GM12875 (cell line): ENCODE data around the gene C9orf78.
"Not testable (repeated sequence)": the region's sequence is repeated elsewhere in the genome, so short reads cannot be mapped to it uniquely, and the experiment has no call there.

Experiments used
- H3K4me3 ChIP-seq: one replicate; pipeline ENCODE4 v1.5.1; 2011; ENCODE audit warnings: low read depth, low read length, control low read depth
- TF ChIP-seq, protein P1 (sequence below): IDR thresholded peaks from 2 replicates; pipeline ENCODE4 v1.5.1; 2011; ENCODE audit warnings: low read depth, mild to moderate bottlenecking, control low read depth, inconsistent platforms, low read length, moderate library complexity, borderline replicate concordance; ENCODE audit not compliant: insufficient read depth

Gene C9orf78

GRCh38 chr9:129794549-129794948 lies 40.5 kb downstream of the C9orf78 start:
- TF ChIP-seq, protein P1, sequence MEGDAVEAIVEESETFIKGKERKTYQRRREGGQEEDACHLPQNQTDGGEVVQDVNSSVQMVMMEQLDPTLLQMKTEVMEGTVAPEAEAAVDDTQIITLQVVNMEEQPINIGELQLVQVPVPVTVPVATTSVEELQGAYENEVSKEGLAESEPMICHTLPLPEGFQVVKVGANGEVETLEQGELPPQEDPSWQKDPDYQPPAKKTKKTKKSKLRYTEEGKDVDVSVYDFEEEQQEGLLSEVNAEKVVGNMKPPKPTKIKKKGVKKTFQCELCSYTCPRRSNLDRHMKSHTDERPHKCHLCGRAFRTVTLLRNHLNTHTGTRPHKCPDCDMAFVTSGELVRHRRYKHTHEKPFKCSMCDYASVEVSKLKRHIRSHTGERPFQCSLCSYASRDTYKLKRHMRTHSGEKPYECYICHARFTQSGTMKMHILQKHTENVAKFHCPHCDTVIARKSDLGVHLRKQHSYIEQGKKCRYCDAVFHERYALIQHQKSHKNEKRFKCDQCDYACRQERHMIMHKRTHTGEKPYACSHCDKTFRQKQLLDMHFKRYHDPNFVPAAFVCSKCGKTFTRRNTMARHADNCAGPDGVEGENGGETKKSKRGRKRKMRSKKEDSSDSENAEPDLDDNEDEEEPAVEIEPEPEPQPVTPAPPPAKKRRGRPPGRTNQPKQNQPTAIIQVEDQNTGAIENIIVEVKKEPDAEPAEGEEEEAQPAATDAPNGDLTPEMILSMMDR = no peak
- no peak overlapping the region for H3K4me3 ChIP-seq

DNA sequence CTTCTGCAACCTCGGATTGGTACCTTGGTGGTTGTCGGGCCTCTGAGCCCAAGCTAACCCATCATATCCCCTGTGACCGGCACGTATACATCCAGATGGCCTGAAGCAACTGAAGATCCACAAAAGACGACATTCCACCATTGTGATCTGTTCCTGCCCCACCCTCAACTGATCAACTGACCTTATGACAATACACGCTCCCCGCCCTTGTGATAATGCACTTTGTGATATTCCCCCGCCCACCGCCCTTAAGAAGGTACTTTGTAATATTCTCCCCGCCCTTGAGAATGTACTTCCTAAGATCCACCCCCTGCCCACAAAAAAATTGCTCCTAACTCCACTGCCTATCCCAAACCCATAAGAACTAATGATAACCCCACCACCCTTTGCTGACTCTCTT lies 48.6 kb downstream of the C9orf78 start:
- TF ChIP-seq, protein P1 = no peak
- no peak overlapping the region for H3K4me3 ChIP-seq

- TF ChIP-seq, protein P1 = no peak
- no peak overlapping the region for H3K4me3 ChIP-seq
Observed at GRCh38 chr9:129785866-129786265, 49.2 kb downstream of the C9orf78 start.

DNA sequence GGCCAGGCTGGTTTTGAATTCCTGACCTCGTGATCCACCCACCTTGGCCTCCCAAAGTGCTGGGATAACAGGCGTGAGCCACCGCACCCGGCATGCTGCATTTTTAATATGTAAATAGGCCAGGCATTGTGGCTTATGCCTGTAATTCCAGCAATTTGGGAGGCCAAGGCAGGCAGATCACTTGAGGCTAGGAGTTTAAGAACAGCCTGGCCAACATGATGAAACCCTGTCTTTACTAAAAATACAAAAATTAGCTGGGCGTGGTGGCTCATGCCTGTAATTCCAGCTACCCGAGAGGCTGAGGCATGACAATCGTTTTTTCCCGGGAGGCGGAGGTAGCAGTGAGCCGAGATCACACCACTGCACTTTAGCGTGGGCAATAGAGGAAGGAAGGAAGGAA lies 50.1 kb downstream of the C9orf78 start:
- not testable (repeated sequence) for H3K4me3 ChIP-seq

GRCh38 chr9:129783516-129784361 lies 51.3 kb downstream of the C9orf78 start:
- TF ChIP-seq, protein P1 = peak; percentile 81
- H3K4me3 ChIP-seq = no peak overlapping the region

GRCh38 chr9:129781981-129782380 lies 53.1 kb downstream of the C9orf78 start:
- TF ChIP-seq, protein P1 = no peak
- no peak overlapping the region for H3K4me3 ChIP-seq

DNA sequence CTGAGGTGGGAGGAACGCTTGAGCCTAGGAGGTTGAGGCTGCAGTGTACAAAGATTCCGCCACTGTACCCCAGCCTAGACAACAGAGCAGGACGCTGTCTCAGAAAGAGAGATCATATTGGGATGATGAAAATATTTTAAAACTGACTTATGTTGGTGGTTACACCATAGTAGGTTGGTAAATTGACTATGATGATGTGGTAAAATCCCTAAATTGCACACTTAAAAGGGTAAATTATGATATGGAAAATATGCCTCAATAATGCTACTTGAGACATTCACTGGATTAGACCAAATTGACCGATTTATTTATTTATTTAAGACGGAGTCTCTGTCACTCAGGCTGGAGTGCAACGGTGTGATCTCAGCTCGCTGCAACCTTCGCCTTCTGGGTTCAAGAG lies 53.9 kb downstream of the C9orf78 start:
- no peak overlapping the region for H3K4me3 ChIP-seq
- TF ChIP-seq, protein P1 = no peak
